Astrocyte (in vitro differentiated cells and primary cell): ENCODE results near the gene TXNL4A. TPM values are rescaled to one million over a fixed set of nuclear protein-coding genes. Genes with fewer than 3 reads are reported as not detected.

Source experiments
- DNase-seq: peaks from one replicate; pipeline ENCODE4 v3.0.0-alpha.2; 2010; ENCODE audit warnings: low read depth
- FAIRE-seq: peaks from 2 replicates; lab custom pipeline; 2011; peaks lifted over from hg19 to GRCh38; lab: Jason Lieb, UNC
- H2AFZ ChIP-seq: 2 replicates; pipeline ENCODE4 v1.6.0; 2012; ENCODE audit warnings: low read depth, low read length, inconsistent platforms
- H3K27ac ChIP-seq: 2 replicates; pipeline ENCODE4 v1.5.1; 2011; ENCODE audit warnings: low read depth, low read length, inconsistent platforms
- H3K27me3 ChIP-seq: 2 replicates; pipeline ENCODE4 v1.6.0; 2011; ENCODE audit warnings: low read length, inconsistent platforms; ENCODE audit not compliant: insufficient read depth
- H3K36me3 ChIP-seq: 2 replicates; pipeline ENCODE4 v1.5.1; 2011; ENCODE audit warnings: low read length, inconsistent platforms; ENCODE audit not compliant: insufficient read depth
- H3K4me1 ChIP-seq: 2 replicates; pipeline ENCODE4 v1.5.1; 2011; ENCODE audit warnings: low read length, inconsistent platforms; ENCODE audit not compliant: insufficient read depth
- H3K4me2 ChIP-seq: 2 replicates; pipeline ENCODE4 v1.6.0; 2012; ENCODE audit warnings: low read length, inconsistent platforms
- H3K4me3 ChIP-seq: 2 replicates; pipeline ENCODE4 v1.5.1; 2011; ENCODE audit warnings: low read depth, mild to moderate bottlenecking, low read length, inconsistent platforms; ENCODE audit not compliant: insufficient read depth
- H3K79me2 ChIP-seq: 2 replicates; pipeline ENCODE4 v1.6.0; 2012; ENCODE audit warnings: mild to moderate bottlenecking, low read length, inconsistent platforms; ENCODE audit not compliant: insufficient read depth
- H3K9ac ChIP-seq: 2 replicates; pipeline ENCODE4 v1.6.0; 2012; ENCODE audit warnings: mild to moderate bottlenecking, low read length, inconsistent platforms
- H3K9me3 ChIP-seq: 2 replicates; pipeline ENCODE4 v1.5.1; 2012; ENCODE audit warnings: low read depth, mild to moderate bottlenecking, low read length, inconsistent platforms; ENCODE audit not compliant: insufficient read depth
- H4K20me1 ChIP-seq: 2 replicates; pipeline ENCODE4 v1.6.0; 2012; ENCODE audit warnings: low read length, inconsistent platforms; ENCODE audit not compliant: insufficient read depth
- H3K27ac Mint-ChIP-seq: one replicate; pipeline ENCODE4 v1.8.0; 2021; ENCODE audit warnings: mild to moderate bottlenecking, mixed read lengths; ENCODE audit not compliant: unreplicated experiment
- H3K27me3 Mint-ChIP-seq: one replicate; pipeline ENCODE4 v1.8.0; 2021; ENCODE audit warnings: low read depth, mixed read lengths; ENCODE audit not compliant: unreplicated experiment
- H3K36me3 Mint-ChIP-seq: one replicate; pipeline ENCODE4 v1.8.0; 2021; ENCODE audit warnings: low read depth, mixed read lengths; ENCODE audit not compliant: unreplicated experiment
- H3K4me1 Mint-ChIP-seq: one replicate; pipeline ENCODE4 v1.8.0; 2021; ENCODE audit warnings: low read depth, mixed read lengths; ENCODE audit not compliant: unreplicated experiment
- H3K4me3 Mint-ChIP-seq: one replicate; pipeline ENCODE4 v1.8.0; 2021; ENCODE audit warnings: mild to moderate bottlenecking, moderate library complexity, mixed read lengths; ENCODE audit not compliant: unreplicated experiment
- H3K9me3 Mint-ChIP-seq: one replicate; pipeline ENCODE4 v1.8.0; 2021; ENCODE audit warnings: mild to moderate bottlenecking, mixed read lengths; ENCODE audit not compliant: unreplicated experiment
- EZH2 ChIP-seq: IDR thresholded peaks from 2 replicates; pipeline ENCODE4 v1.6.1; 2012; ENCODE audit warnings: mild to moderate bottlenecking, low read length, inconsistent platforms; ENCODE audit not compliant: insufficient read depth
- total RNA-seq: library from RNA; stranded (reverse); gene quantifications from 2 replicates; pipeline ENCODE4 v1.2.1, GENCODE V29; 2021
- TF ChIP-seq, protein P1 (sequence below): IDR thresholded peaks from 2 replicates; pipeline ENCODE4 v1.5.1; 2011; ENCODE audit warnings: low read depth, mild to moderate bottlenecking, inconsistent platforms, low read length, moderate library complexity; ENCODE audit not compliant: insufficient read depth

Gene TXNL4A
- total RNA-seq, 1 donor from 2014 or later = 135 TPM

DNA sequence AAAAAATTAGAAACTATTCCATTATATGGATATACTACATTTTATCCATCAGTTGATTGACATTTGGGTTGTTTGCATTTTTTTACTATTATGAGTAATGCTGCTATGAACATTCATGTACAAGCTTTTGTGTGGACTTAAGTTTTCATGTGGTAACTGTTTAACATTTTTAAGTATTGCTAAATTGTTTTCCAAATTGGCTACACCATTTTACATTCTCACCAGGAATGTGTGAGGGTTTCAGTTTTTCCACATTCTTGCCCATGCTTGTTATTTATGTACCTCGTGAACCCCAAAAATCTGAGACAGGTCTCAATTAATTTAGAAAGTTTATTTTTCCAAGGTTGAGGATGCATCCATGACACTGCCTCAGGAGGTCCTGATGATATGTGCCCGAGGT, 3.1 kb upstream of the TXNL4A start:
- Histone ChIP-seq H3K9ac (no peak overlapping the region), H3K4me3 (no peak overlapping the region), H3K4me1 (peaks cover 5% of the 10 kb centered on the region), H3K4me2 (no peak overlapping the region), H3K27me3 (no peaks in the 10 kb centered on the region), H3K36me3 (no peaks in the 10 kb centered on the region), H4K20me1 (peaks cover 16% of the 10 kb centered on the region), H3K79me2 (peaks cover 20% of the 10 kb centered on the region), H2AFZ (no peak overlapping the region), H3K9me3 (no peaks in the 10 kb centered on the region), H3K27ac (no peak overlapping the region)
- H3K4me1 Mint-ChIP-seq = peaks cover 8% of the 10 kb centered on the region
- no peaks in the 10 kb centered on the region for H3K9me3 Mint-ChIP-seq
- no peaks in the 10 kb centered on the region for H3K36me3 Mint-ChIP-seq
- DNase-seq = no peak
- H3K4me3 Mint-ChIP-seq = no peak overlapping the region
- no peaks in the 10 kb centered on the region for H3K27me3 Mint-ChIP-seq
- no peak overlapping the region for H3K27ac Mint-ChIP-seq
- no peak for FAIRE-seq
- TF ChIP-seq EZH2 = no peak
- TF ChIP-seq, protein P1, sequence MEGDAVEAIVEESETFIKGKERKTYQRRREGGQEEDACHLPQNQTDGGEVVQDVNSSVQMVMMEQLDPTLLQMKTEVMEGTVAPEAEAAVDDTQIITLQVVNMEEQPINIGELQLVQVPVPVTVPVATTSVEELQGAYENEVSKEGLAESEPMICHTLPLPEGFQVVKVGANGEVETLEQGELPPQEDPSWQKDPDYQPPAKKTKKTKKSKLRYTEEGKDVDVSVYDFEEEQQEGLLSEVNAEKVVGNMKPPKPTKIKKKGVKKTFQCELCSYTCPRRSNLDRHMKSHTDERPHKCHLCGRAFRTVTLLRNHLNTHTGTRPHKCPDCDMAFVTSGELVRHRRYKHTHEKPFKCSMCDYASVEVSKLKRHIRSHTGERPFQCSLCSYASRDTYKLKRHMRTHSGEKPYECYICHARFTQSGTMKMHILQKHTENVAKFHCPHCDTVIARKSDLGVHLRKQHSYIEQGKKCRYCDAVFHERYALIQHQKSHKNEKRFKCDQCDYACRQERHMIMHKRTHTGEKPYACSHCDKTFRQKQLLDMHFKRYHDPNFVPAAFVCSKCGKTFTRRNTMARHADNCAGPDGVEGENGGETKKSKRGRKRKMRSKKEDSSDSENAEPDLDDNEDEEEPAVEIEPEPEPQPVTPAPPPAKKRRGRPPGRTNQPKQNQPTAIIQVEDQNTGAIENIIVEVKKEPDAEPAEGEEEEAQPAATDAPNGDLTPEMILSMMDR = no peak

DNA sequence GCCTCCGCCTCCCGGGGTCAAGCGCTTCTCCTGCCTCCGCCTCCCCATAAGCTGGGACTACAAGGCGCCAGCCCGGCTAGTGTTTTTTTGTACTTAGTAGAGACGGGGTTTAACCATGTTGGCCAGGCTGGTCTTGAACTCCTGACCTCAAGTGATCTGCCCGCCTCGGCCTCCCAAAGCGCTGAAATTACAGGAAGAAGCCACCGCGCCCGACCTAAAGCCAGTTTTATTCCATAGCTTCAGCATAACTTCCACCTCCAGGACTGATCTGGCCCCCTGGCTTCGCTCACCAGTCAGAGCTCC, 783 bp upstream of the TXNL4A start:
- peak overlapping the region; percentile 78 for H3K4me3 ChIP-seq
- no peaks in the 10 kb centered on the region for H3K27me3 Mint-ChIP-seq
- H3K79me2 ChIP-seq = peaks cover 43% of the 10 kb centered on the region
- H2AFZ ChIP-seq = peak overlapping the region; percentile 88
- no peak for FAIRE-seq
- TF ChIP-seq, protein P1 = no peak
- no peak for TF ChIP-seq EZH2
- peak overlapping the region; percentile 87 for H3K9ac ChIP-seq
- peaks cover 39% of the 10 kb centered on the region for H4K20me1 ChIP-seq
- peak overlapping the region; percentile 98 for H3K27ac Mint-ChIP-seq
- H3K36me3 ChIP-seq = peaks cover 6% of the 10 kb centered on the region
- H3K36me3 Mint-ChIP-seq = no peaks in the 10 kb centered on the region
- peak overlapping the region; percentile 80 for H3K27ac ChIP-seq
- H3K4me1 ChIP-seq = peaks cover 7% of the 10 kb centered on the region
- no peaks in the 10 kb centered on the region for H3K9me3 ChIP-seq
- peaks cover 12% of the 10 kb centered on the region for H3K4me1 Mint-ChIP-seq
- no peak for DNase-seq
- H3K9me3 Mint-ChIP-seq = no peaks in the 10 kb centered on the region
- no peaks in the 10 kb centered on the region for H3K27me3 ChIP-seq
- peak overlapping the region; percentile 86 for H3K4me2 ChIP-seq
- peak overlapping the region; percentile 99 for H3K4me3 Mint-ChIP-seq

DNA sequence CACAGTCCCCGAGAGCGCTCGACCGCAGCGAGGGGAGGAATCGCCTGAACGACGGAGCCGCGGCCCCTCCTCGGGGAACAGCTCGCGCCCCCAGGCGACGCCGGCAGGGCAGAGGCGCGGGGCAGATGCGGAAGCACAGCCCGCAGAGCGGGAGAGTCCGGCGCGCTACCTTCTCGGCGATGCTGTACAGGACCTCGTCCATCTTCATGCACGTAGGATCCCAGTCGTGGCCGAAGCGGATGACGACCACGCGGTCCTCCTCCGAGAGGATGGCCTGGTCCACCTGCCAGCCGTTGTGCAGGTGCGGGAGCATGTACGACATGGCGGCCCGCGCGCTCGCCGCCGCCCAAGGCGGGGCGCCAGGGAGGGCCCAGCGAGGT, 302 bp downstream of the TXNL4A start:
- Mint-ChIP-seq H3K4me1 (peaks cover 19% of the 10 kb centered on the region), H3K4me3 (peak overlapping the region; percentile 96), H3K27ac (no peak overlapping the region), H3K9me3 (no peaks in the 10 kb centered on the region), H3K27me3 (no peaks in the 10 kb centered on the region), H3K36me3 (peaks cover 3% of the 10 kb centered on the region)
- DNase-seq (no peak), FAIRE-seq (no peak)
- TF ChIP-seq, protein P1 = no peak
- no peak for TF ChIP-seq EZH2
- peaks cover 54% of the 10 kb centered on the region for H3K79me2 ChIP-seq
- peak overlapping the region; percentile 88 for H2AFZ ChIP-seq
- peak overlapping the region; percentile 87 for H3K9ac ChIP-seq
- H3K27ac ChIP-seq = peak overlapping the region; percentile 80
- H3K4me3 ChIP-seq = peak overlapping the region; percentile 78
- H3K36me3 ChIP-seq = peaks cover 6% of the 10 kb centered on the region
- peaks cover 50% of the 10 kb centered on the region for H4K20me1 ChIP-seq
- H3K4me2 ChIP-seq = peak overlapping the region; percentile 86
- H3K4me1 ChIP-seq = peaks cover 7% of the 10 kb centered on the region
- H3K27me3 ChIP-seq = no peaks in the 10 kb centered on the region
- H3K9me3 ChIP-seq = no peaks in the 10 kb centered on the region
